Measurements from ENCODE around the gene OR5T2.

DNA sequence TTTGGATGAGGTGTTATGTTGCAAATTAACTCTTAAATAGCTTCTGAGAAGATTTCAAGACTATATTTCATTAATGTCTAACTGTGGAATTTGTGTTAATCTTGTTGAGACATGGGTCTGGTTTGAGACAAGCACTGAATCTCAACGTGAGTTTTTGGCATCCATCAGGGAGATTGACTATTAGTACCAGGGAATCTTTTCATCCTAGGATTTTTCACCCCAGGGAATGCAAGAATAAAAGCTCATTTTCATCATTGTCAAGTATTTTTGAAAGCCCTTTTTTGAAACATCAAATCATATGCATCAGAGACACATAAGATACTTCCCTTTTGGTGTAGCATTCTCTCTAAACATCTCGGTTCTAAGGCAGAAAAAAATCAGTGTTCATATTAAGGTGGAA lies 19.5 kb downstream of the OR5T2 start:
- TF ChIP-seq POLR2AphosphoS5 (IDR thresholded peaks at IDR 0.05; ENCODE audit: low read depth, low read length) = no peak
- no peak for TF ChIP-seq TAF1 (IDR thresholded peaks at IDR 0.05; ENCODE audit: low read depth, low read length)
